Effector CD4-positive, alpha-beta T cell (primary cell): Measurements from ENCODE around the gene FOXD4L6. TPM values are rescaled to one million over a fixed set of nuclear protein-coding genes. Genes with fewer than 3 reads are reported as not detected.
"Not testable (repeated sequence)": the region's sequence is repeated elsewhere in the genome, so short reads cannot be mapped to it uniquely, and the experiment has no call there.

Source experiments
- DNase-seq: peaks from one replicate; pipeline ENCODE4 v3.0.0-alpha.2; 2020
- total RNA-seq: gene quantifications from one replicate; lab custom pipeline; 2026; lab: John Stamatoyannopoulos, UW

The FOXD4L6 gene
- total RNA-seq = not detected

DNA sequence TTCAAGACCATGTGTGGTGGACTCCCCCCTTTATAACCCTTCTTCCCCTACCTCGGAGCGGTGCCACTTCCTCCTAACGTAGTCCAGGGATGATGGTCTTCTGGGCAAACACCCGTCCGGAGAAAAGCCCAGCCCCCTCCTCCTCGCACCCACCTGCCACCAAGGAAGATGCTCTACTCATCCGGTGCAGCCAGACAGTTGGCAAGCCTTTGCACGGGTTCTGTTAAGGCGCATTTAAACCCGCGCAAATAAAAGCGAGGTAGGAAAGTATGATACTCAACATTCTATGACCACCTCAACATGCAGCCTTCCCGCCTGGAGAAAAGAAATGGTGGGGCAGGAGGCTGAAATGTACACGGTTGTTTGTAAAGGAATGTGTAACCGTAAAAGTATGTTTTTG, at the start of gene FOXD4L6:
Gene FOXD4L6, minus strand, starts transcription at position 101 of the 400 bp plus-strand sequence. CDS start 298 bp downstream, outside the sequence.
- DNase-seq = not testable (repeated sequence)

DNA sequence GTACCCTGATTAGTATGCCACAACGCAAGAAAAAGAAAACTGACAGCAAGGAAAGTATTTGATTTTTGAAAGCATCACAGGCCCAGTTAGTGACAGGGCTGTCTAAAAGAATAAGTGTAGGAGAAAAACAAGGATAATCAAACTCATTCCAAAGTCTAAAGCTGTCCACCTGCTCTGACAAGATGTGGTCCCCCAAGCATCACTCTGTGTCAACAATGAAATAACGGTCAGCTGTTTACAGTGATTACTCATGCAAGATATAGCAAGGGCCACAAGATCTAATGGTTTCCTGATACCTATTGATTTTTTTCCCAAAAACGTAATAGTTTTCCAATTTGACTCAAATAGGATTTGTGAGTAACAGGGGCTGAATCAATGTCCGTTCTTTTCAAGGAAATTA, 46.5 kb upstream of the FOXD4L6 start:
- DNase-seq = not testable (repeated sequence)

DNA sequence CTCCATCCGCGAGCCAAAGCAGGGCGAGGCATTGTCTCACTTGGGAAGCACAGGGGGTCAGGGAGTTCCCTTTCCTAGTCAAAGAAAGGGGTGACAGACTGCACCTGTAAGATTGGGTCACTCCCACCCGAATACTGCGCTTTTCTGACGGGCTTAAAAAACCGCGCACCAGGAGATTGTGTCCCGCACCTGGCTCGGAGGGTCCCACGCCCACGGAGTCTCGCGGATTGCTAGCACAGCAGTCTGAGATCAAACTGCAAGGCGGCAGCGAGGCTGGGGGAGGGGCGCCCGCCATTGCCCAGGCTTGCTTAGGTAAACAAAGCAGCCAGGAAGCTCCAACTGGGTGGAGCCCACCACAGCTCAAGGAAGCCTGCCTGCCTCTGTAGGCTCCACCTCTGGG, 21.6 kb upstream of the FOXD4L6 start:
- DNase-seq = not testable (repeated sequence)

DNA sequence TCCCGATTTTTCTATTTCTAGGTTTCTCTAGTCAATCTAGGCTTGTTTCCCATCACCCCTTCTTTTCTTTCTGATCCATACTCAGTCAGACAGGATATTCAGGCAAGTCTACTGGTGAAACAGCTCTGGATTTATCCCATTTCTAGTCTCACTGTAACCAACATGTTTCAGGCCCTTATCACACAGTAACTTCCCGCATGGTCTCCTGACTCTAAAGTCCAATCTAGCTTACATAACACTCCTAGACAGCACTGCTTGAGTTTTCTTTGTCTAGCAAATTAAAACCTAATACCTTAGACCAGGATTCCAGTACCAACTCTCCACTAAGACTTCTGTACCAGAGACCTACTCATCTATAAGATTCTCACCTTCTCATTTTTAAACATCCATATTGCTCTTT, 13.4 kb upstream of the FOXD4L6 start:
- DNase-seq = not testable (repeated sequence)

DNA sequence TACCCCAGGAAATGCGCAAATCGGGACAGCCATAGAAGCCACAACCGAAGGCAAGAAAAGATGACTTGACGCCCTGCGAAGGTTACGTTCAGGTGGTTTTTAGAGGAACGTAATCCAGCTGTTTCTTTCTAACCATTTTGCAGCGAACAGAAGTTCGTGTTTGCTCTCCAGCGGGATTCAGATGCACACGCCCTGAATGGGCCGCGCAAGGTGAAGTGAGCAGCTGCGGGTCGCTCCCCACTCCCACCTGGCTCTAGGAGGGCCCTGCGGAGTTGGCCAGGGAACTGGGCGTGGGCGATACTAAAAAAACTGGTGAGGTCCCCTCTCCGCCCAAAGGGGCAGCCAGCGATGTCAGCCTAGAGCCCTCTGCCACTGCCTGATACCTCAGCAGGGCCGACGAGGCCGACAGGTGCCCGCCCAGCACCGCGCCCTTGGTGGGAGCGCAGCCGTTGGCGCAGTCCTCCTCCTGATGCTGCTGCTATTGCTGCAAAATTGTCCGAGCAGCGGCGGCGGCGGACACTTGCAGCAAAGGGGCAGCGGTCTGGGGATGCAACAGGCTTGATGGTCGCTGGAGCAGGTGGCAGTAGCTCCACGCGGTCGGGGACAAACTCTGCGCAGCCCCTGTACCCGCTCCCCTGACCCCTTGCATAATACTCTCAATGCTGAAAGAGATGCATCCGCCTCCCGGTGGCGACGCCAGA, 1.6 kb downstream of the FOXD4L6 start:
- DNase-seq = not testable (repeated sequence)

DNA sequence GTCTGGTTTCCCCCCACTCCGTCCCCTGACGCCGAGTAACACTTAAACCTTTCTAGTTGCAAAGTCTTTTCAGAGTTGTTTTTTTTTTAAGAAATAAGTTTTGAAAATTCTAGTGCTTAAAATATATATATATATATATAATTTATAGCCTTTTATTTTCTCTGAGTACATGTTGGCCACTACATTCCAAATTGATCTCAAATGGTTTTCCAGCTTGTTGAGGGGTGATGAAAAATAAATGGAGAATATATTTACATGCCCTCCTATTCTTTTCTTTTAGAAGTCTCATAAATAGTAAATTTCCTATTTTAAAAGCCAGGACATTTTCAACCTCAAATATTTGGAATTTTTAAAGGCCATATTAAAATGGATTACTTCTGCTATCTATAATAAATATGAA, 2.5 kb downstream of the FOXD4L6 start:
- not testable (repeated sequence) for DNase-seq

DNA sequence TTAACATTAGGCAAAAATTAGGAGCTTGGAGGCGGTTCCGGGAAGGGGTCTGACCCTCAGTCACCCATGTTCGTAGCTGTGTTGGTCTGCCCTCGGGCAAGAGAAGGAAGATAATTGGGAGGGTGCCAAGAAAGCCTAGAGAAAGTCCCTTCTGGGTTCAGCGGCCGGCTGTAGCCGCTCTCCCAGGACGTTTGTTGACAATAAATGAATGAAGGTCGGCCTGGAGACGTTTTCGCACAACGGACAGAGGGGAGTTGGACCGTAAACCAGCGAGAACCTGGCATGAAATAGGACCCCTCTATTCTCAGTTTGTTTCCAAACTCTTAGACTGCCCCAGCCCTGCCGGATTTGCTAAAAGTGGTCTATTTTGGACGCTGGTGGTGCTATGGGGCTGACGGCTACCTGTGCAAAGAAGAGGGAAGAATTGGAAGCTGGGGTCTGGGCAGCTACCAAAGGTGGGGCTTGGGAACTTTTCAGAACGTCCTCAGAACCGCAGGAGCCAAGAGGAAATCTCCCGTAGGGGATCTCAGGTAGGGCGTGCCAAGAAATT, 3.3 kb downstream of the FOXD4L6 start:
- not testable (repeated sequence) for DNase-seq

DNA sequence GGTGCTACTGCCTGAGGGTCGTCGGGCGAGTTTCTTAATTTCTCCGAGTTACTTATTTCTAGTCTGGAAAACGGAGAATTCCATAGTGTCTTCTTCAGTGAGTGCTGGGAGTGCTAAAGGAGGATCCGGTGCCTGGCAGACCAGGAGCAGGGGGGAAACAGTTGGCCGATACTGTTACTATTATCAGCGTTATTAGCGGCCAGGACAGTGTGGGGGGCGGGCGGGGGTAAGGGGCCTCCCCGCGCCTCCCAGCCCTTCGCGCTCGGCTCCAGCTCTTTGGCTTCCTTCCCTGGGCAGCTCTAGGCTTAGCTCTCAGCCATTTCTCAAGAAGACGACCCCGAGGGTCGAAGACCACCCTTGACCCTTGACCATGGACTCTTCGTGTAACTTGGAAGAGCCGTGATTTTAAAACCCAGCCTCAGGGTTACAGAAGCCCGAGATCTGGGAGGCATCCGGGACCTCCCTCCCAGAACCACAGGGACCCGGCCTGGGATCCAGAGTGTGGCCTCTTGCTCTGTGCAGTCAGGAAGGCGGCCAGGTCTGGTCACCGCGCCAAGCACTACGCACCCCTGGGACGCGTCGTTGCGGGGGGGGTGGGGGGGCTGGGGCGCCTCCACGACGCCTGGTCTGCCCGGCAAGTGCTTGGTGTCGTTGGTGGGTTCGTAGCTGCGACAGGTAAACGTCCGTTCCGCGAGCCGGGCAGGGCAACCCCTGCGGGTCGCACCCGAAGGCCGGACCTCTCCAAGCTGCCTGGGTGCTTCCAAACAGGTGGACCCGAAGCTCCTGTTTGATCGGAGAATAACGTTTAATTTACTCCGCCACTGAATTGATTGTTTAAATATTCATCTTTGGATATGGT, 4.0 kb downstream of the FOXD4L6 start:
- DNase-seq = not testable (repeated sequence)

DNA sequence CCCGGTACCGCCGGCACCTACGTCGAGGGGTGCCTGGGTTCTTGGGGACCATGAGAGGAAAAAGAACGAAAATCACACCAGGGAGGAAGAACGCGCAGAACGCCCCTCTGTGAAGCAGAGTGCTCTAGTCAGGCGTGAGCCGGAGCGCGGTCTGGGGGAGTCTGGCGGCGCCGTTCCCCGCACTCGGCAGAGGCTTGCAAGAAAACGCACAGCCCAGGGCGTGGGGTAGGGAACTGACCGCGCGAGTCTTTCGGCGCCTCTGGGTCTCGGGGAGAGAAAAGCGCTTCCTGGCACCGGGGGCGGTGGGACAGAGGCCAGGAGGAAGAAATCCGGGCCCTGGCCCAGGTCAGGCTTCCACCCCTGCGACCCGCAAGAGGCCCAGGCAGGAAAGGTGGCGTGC, 4.7 kb downstream of the FOXD4L6 start:
- DNase-seq = not testable (repeated sequence)

DNA sequence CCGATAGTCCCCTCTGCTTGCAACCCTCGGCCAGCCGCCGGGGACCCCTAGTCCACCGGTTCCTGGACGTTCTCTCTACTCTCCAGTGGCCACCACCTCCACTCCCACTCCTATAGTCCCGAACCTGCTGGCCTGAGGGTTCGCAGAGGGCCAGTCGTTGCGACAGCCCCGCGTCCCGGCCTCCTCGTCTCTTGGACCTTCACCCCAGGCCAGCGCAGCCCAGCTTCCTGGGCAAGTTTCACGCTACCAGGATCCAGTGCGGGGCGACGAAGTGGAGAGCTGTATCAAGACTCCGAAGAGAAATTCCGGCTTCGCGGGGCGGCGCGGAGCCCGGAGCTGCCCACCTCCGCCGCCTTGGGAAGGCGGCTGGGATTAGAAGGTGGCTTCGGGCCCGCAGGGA, 5.1 kb downstream of the FOXD4L6 start:
- DNase-seq = not testable (repeated sequence)

DNA sequence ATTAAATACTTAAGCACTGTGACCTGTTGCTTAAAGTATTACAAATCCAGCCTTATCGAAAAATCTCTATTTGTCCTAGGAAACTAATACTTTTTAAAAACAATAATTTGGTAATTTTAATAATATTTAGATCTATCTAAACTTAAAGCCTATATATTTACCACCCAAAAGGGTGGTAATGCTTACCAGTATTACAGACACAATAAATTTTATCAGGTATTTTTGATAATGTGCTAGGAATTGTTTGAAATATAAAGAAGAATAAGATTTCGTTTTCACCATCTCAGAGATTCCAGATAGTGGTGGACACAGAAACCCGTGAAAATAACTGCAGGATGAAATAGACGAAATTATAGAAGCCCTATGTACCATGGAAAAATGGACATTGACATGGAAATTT, 7.8 kb downstream of the FOXD4L6 start:
- DNase-seq = not testable (repeated sequence)

DNA sequence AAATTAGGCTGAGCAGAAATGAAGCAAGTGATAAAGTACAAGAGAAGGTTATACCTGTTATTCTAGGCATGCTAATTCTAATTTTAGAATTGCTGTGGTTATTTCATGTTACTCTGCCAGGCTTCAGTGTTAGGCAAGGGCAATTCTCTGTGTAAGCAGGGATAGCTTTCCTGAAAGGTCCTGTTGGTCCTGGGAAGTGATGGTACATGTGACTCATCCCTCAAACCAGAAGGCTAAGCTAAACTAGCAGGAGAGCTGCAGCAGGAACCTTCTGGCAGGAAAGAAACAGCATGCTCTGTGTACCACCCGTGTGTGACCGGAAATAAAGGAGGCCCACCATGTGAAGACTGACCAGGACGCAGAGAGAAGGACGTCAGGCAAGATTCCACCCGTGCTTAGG, 8.8 kb downstream of the FOXD4L6 start:
- DNase-seq = not testable (repeated sequence)

DNA sequence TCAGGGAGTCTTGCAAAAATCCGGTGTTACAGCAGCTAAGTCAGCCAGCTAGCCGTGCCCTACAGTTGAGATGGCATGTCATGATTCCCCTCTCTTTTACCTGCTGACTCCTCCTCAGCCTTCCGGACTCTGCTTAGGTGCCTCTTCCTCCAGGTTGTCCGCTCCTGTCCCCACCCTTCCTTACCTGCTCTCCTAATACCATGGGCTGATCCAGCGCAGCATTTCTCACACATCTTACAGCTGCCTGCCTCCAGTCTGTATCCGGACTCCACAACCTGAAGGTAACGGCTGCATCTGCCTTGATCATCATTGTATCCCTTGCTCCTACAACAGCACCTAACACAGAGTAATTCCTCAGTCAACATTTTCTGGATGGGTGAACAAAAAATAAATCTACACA, 9.2 kb downstream of the FOXD4L6 start:
- not testable (repeated sequence) for DNase-seq

DNA sequence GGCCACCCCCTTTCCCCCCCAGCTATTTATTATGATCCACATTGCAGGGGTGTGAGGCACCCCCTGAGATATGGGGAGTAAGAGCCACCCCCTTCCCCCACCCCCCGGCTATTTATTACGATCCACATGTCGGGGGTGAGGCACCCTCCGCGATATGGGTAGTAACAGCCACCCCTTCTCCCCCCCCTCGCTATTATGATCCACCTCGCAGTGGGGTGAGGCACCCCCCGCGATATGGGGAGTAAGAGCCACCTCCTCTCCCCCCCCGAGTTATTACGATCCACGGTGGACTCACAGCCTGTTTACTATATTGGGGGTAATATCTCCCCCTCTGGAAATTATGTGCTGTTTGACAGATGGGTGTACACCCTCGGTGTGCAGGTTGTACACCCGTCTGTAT, 15.1 kb downstream of the FOXD4L6 start:
- DNase-seq = not testable (repeated sequence)

DNA sequence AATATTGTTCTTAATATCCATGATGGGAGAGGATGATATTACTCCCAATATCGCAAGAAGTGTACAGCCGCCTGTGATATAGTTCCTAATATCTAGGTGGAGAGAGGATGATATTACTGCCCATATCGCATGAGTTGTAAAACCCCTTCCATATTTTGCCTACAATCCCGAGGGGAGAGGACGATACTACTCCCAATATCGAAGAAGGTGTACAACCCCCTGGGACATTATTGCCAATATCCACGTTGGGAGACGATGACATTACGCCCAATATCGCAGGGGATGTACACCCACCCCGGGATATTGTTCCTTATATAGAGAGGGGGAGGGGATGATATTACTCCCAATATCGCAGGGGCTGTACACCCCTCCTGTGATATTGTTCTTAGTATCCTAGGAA, 17.1 kb downstream of the FOXD4L6 start:
- DNase-seq = not testable (repeated sequence)

DNA sequence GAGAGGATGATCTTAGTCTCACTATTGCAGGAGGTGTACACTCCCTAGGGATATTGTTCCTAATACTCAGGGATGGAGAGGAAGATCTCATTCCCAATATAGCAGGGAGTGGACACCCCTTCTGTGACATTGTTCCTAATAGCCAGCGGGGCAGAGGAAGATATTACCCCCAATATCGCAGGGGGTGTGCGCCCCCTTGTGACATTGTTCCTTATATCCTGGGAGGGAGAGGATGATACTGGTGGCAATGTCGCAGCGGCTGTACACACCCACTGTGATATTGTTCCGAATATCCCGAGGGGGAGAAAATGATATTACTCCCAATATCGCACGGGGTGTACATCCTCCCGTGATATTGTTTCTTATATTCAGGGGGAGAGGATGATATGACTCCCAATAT, 17.6 kb downstream of the FOXD4L6 start:
- not testable (repeated sequence) for DNase-seq

DNA sequence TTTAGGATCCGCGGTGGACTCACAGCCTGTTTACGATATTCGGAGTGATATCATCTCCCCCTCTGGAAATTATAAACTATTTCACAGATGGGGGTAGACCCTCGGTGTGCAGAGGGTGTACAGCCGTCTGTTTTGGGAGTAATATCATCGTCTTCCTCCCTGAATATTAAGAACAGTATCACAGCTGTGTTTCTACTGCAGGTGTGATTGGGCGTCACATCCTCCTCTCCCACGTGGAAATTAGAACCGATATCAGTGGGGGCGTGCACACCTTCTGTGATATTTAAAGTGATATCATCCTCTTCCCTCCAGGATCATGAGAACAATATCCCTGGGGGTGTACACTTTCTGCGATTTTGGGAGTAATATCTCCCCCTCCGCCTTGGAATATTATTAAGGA, 19.2 kb downstream of the FOXD4L6 start:
- DNase-seq = not testable (repeated sequence)

DNA sequence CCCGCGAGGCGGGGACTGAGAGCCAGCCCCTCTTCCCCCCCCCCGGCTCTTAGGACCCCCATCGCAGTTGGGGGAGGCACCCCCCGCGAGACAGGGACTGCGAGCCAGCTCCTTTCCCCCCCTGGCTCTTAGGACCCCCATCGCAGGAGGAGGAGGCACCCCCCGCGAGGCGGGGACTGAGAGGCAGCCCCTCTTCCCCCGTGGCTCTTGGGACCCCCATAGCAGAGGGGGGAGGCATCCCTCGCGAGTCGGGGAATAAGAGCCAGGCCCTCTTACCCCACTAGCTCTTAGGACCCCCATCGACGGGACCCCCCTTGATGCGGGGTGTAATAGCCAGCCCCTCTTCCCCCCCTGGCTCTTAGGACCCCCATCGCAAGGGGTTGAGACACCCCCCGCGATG, 19.7 kb downstream of the FOXD4L6 start:
- DNase-seq = not testable (repeated sequence)

DNA sequence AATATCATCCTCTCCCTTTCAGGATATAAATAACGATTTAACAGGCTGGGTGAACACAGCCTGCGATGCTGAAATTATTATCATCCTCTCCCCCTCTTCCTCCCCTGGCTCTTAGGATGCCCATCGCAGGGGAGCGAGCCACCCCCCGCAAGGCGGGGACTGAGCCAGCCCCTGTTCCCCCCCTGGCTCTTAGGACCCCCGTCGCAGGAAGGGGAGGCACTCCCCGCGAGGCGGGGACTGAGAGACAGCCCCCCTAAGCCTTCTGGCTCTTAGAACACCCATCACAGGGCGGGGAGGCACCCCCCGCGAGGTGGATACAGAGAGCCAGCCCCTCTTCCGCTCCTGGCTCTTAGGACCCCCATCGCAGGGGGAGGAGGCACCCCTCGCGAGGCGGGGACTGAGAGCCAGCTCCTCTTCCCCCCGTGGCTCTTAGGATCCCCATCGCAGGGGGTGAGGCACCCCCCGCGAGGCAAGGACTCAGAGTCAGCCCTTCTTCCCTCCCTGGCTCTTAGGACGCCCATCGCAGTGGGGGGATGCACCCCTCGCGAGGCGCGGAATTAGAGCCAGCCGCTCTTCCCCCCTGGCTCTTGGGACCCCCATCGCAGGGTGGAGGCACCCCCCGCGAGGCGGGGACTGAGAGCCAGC, 21.9 kb downstream of the FOXD4L6 start:
- not testable (repeated sequence) for DNase-seq

DNA sequence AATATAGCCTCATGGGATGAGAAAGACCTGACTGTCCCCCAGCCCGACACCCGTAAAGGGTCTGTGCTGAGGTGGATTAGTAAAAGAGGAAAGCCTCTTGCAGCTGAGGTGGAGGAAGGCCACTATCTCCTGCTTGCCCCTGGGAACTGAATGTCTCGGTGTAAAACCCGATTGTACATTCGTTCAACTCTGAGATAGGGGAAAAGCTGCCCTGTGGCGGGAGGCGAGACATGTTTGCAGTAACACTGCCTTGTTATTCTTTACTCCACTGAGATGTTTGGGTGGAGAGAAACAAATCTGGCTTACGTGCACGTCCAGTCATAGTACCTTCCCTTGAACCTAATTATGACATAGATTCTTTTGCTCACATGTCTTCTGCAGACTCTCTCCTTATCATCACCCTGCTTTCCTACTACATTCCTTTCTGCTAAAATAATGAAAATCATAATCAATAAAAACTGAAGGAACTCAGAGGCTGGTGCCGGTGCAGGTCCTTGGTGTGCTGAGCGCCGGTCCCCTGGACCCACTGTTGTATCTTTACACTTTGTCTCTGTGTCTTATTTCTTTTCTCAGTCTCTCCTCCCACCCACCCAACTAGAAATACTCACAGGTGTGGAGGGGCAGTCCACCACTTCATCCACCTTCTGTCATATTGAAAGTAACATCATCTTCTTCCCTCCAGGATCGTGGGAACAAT, 22.8 kb downstream of the FOXD4L6 start:
- DNase-seq = not testable (repeated sequence)

DNA sequence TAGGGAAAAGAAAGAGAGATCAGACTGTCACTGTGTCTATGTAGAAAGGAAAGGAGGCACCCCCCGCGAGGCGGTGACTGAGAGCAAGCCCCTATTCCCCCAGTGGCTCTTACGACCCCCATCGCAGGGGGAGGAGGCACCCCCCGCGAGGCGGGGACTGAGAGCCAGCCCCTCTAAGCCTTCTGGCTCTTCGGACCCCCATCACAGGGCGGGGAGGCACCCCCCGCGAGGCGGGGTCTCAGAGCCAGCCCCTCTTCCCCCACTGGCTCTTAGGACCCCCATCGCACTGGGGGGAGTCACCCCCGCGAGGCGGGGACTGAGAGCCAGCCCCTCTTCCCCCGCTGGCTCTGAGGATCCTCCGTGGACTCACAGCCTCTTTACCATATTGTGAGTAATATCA, 23.9 kb downstream of the FOXD4L6 start:
- not testable (repeated sequence) for DNase-seq

DNA sequence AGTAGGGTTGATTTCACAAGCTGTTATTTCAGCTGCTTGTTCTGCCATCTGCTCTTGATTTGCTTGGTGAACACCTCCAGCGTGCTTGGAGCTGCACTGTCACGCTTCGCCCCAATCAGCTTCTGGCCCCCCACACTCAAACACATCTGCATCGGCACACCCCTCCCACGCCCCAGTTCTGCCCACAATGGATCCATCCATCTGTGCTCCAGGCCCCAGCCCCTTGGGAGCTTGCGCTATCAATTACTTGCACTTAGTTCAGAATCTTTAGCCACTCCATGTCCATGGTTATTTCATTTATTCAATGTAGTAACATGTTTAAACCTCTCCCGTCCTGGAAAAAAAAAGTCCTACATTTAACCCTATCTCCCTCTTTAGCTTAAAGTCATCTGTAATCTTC, 28.0 kb downstream of the FOXD4L6 start:
- DNase-seq = not testable (repeated sequence)
